Measurements from ENCODE around the gene VAPB.

Gene VAPB

GRCh38 chr20:58453391-58453790 is 64.4 kb downstream of the VAPB start:
- no peaks in the 10 kb centered on the region for H3K27me3 ChIP-seq (ENCODE audit: insufficient read depth, low read length)
- H3K4me1 ChIP-seq (ENCODE audit: insufficient read depth, low read length), result peaks cover 10% of the 10 kb centered on the region; the same call in 1 of the 2 replicates
- no peaks in the 10 kb centered on the region for H3K9me3 ChIP-seq (ENCODE audit: insufficient read depth, low read depth, low read length)
- no peak overlapping the region for H3K27ac ChIP-seq (ENCODE audit: low read length)
- 0 out of 2 replicates have a peak overlapping the region, but pooled peaks have one; percentile 11 for H3K4me3 ChIP-seq (ENCODE audit: low read length)
- peak overlapping the region; percentile 28; the same call in 1 of the 2 replicates for H3K9ac ChIP-seq (ENCODE audit: low read depth, low read length)
- H3K36me3 ChIP-seq (ENCODE audit: insufficient read depth, low read depth, low read length), result peaks cover 4% of the 10 kb centered on the region; the same call in 1 of the 2 replicates

GRCh38 chr20:58454460-58454859 is 65.4 kb downstream of the VAPB start:
- peaks cover 10% of the 10 kb centered on the region; the same call in 1 of the 2 replicates for H3K4me1 ChIP-seq (ENCODE audit: insufficient read depth, low read length)
- no peaks in the 10 kb centered on the region for H3K27me3 ChIP-seq (ENCODE audit: insufficient read depth, low read length)
- H3K27ac ChIP-seq (ENCODE audit: low read length), result no peak overlapping the region
- H3K9me3 ChIP-seq (ENCODE audit: insufficient read depth, low read depth, low read length), result no peaks in the 10 kb centered on the region
- H3K4me3 ChIP-seq (ENCODE audit: low read length), result no peak overlapping the region
- no peak overlapping the region for H3K9ac ChIP-seq (ENCODE audit: low read depth, low read length)
- H3K36me3 ChIP-seq (ENCODE audit: insufficient read depth, low read depth, low read length), result no peaks in the 10 kb centered on the region

DNA sequence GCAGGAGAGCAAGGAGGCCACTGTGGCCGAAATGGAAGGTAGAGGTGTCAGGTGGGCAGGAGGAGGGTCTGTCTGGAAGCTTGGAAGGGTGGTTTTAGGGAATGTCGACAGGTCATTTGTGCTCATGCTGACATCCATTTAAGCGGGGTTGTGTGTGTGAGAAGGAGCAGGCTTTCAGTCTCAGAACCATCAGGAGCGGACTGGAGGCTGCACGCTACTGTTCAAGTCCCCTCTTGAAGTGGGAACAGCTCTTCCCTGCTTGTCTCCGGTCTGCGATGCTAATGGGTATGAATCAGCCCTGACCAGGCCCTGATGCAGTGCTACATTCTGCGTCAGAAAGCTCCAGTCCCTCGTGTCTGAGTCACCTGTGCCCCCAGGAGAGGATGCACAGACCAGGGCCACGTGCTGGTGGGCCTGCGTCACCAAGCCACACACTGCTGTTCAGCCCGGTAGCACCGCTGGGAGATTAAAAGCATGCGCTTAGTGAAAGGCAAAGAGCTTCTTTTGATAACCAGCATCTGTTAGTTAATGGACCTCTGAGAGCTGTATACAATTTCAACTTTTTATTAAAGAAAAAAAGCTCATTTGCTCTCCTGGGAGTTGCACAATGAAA is 68.2 kb downstream of the VAPB start:
- Histone ChIP-seq H3K27ac (ENCODE audit: low read length) (no peak overlapping the region), H3K4me1 (ENCODE audit: insufficient read depth, low read length) (peaks cover 10% of the 10 kb centered on the region; the same call in 1 of the 2 replicates), H3K27me3 (ENCODE audit: insufficient read depth, low read length) (no peaks in the 10 kb centered on the region), H3K4me3 (ENCODE audit: low read length) (no peak overlapping the region), H3K9ac (ENCODE audit: low read depth, low read length) (no peak overlapping the region), H3K36me3 (ENCODE audit: insufficient read depth, low read depth, low read length) (no peaks in the 10 kb centered on the region), H3K9me3 (ENCODE audit: insufficient read depth, low read depth, low read length) (no peaks in the 10 kb centered on the region)

DNA sequence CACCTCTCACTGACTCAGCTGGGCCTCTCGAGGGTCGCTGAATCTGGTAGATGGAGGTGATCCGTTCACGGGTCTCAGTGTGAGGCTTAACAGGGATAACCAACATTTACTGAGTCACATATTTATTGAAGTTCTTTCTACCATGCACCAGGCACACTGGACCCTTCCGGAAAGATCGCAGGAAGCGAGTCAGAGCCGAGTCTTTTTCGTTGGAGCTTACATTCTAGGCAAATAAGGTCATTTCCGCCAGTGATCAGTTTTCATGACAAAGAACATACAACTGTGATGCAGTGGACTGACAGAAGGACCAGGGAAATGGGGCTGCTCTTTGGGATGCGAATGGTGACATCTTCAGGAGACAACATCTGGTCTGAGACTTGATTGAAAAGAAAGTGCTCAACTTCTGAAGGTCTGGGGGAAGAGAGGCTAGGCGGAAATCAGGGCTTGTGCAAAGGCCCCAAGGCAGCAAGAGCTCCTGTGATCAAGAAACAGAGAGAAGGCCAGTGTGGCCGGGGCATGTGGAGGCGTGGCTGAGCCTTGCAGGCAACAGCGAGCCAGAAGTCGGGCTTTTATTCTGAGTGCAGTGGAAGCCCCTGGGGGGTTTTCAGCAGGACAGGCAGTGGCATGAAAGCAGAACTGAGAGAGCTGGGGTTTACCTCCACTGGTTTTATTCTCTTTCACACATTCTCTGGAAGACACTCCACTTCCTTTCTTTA is 69.5 kb downstream of the VAPB start:
- Histone ChIP-seq H3K27ac (ENCODE audit: low read length) (no peak overlapping the region), H3K9ac (ENCODE audit: low read depth, low read length) (no peak overlapping the region), H3K9me3 (ENCODE audit: insufficient read depth, low read depth, low read length) (no peaks in the 10 kb centered on the region), H3K4me1 (ENCODE audit: insufficient read depth, low read length) (no peaks in the 10 kb centered on the region; the same call in 1 of the 2 replicates), H3K27me3 (ENCODE audit: insufficient read depth, low read length) (no peaks in the 10 kb centered on the region), H3K4me3 (ENCODE audit: low read length) (no peak overlapping the region), H3K36me3 (ENCODE audit: insufficient read depth, low read depth, low read length) (no peaks in the 10 kb centered on the region)

GRCh38 chr20:58459058-58459750 is 70.2 kb downstream of the VAPB start:
- Histone ChIP-seq H3K4me1 (ENCODE audit: insufficient read depth, low read length) (no peaks in the 10 kb centered on the region), H3K36me3 (ENCODE audit: insufficient read depth, low read depth, low read length) (no peaks in the 10 kb centered on the region), H3K27me3 (ENCODE audit: insufficient read depth, low read length) (no peaks in the 10 kb centered on the region), H3K9ac (ENCODE audit: low read depth, low read length) (no peak overlapping the region), H3K4me3 (ENCODE audit: low read length) (no peak overlapping the region), H3K9me3 (ENCODE audit: insufficient read depth, low read depth, low read length) (no peaks in the 10 kb centered on the region), H3K27ac (ENCODE audit: low read length) (no peak overlapping the region)

- H3K4me3 ChIP-seq (ENCODE audit: low read length), result no peak overlapping the region
- H3K9me3 ChIP-seq (ENCODE audit: insufficient read depth, low read depth, low read length), result no peaks in the 10 kb centered on the region
- H3K9ac ChIP-seq (ENCODE audit: low read depth, low read length), result no peak overlapping the region
- no peaks in the 10 kb centered on the region for H3K36me3 ChIP-seq (ENCODE audit: insufficient read depth, low read depth, low read length)
- no peak overlapping the region for H3K27ac ChIP-seq (ENCODE audit: low read length)
- H3K27me3 ChIP-seq (ENCODE audit: insufficient read depth, low read length), result no peaks in the 10 kb centered on the region
- no peaks in the 10 kb centered on the region for H3K4me1 ChIP-seq (ENCODE audit: insufficient read depth, low read length)
Measured at GRCh38 chr20:58461104-58461503, 72.1 kb downstream of the VAPB start.

DNA sequence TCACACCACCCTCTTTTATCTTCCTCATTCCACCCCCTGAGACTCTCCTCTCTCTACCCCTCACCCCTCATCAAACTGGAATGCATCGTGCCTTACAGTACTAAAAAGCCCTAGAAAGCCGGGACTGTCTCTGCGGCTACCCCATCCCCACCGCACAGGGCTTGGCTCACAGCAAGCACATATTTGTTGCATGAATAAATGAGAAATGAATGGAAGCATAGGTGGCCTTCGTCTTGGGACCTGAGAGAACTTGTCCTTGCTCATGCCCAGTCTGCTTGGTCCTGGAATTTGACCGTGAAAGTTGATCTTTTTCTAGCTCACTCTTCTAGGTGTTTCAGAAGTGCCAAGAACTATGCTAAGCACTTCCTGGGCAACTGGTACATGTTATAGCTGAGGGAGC is 72.9 kb downstream of the VAPB start:
- Histone ChIP-seq H3K27ac (ENCODE audit: low read length) (no peak overlapping the region), H3K9ac (ENCODE audit: low read depth, low read length) (no peak overlapping the region), H3K36me3 (ENCODE audit: insufficient read depth, low read depth, low read length) (no peaks in the 10 kb centered on the region), H3K27me3 (ENCODE audit: insufficient read depth, low read length) (no peaks in the 10 kb centered on the region), H3K4me3 (ENCODE audit: low read length) (no peak overlapping the region), H3K4me1 (ENCODE audit: insufficient read depth, low read length) (no peaks in the 10 kb centered on the region), H3K9me3 (ENCODE audit: insufficient read depth, low read depth, low read length) (no peaks in the 10 kb centered on the region)

- Histone ChIP-seq H3K9ac (ENCODE audit: low read depth, low read length) (no peak overlapping the region), H3K36me3 (ENCODE audit: insufficient read depth, low read depth, low read length) (no peaks in the 10 kb centered on the region), H3K4me1 (ENCODE audit: insufficient read depth, low read length) (no peaks in the 10 kb centered on the region), H3K4me3 (ENCODE audit: low read length) (no peak overlapping the region), H3K9me3 (ENCODE audit: insufficient read depth, low read depth, low read length) (no peaks in the 10 kb centered on the region), H3K27me3 (ENCODE audit: insufficient read depth, low read length) (no peaks in the 10 kb centered on the region), H3K27ac (ENCODE audit: low read length) (no peak overlapping the region)
Measured at GRCh38 chr20:58463256-58463655, 74.2 kb downstream of the VAPB start.

- Histone ChIP-seq H3K9ac (ENCODE audit: low read depth, low read length) (no peak overlapping the region), H3K4me1 (ENCODE audit: insufficient read depth, low read length) (no peaks in the 10 kb centered on the region), H3K36me3 (ENCODE audit: insufficient read depth, low read depth, low read length) (no peaks in the 10 kb centered on the region), H3K4me3 (ENCODE audit: low read length) (no peak overlapping the region), H3K27ac (ENCODE audit: low read length) (no peak overlapping the region), H3K9me3 (ENCODE audit: insufficient read depth, low read depth, low read length) (no peaks in the 10 kb centered on the region), H3K27me3 (ENCODE audit: insufficient read depth, low read length) (no peaks in the 10 kb centered on the region)
Measured at GRCh38 chr20:58464838-58465237, 75.8 kb downstream of the VAPB start.

DNA sequence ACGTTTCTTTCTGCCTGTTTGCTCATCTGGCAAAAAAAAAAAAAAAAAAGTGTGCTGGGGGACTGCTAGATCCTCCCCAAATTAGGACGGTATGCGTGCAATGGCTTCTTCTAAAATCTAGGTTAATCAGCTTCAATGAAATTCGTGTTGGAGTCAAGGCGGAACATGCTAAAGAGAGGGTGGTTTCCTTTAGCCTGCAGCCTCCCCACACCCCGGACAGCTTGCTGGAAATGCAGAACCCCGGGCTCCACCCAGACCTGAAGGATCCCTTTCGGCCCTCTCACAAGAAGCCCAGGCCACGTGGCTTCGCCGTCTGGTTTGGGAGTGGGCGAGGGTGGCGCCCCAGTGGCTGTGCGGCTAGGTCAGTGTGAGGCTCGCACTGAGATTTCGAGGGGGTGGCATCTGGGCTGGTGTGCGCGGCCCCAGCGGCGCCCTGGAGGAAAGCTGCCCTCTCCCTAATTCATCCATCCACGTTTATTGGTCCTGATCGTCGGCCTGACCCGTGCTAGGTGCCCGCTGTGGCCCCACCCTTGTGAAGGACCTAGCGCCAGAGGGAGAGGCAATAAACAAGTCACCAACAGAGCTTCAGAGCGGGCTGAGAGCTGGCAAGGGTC is 77.2 kb downstream of the VAPB start:
- Histone ChIP-seq H3K27ac (ENCODE audit: low read length) (no peak overlapping the region), H3K36me3 (ENCODE audit: insufficient read depth, low read depth, low read length) (no peaks in the 10 kb centered on the region), H3K27me3 (ENCODE audit: insufficient read depth, low read length) (no peaks in the 10 kb centered on the region), H3K9me3 (ENCODE audit: insufficient read depth, low read depth, low read length) (no peaks in the 10 kb centered on the region), H3K9ac (ENCODE audit: low read depth, low read length) (no peak overlapping the region), H3K4me3 (ENCODE audit: low read length) (no peak overlapping the region), H3K4me1 (ENCODE audit: insufficient read depth, low read length) (no peaks in the 10 kb centered on the region)

DNA sequence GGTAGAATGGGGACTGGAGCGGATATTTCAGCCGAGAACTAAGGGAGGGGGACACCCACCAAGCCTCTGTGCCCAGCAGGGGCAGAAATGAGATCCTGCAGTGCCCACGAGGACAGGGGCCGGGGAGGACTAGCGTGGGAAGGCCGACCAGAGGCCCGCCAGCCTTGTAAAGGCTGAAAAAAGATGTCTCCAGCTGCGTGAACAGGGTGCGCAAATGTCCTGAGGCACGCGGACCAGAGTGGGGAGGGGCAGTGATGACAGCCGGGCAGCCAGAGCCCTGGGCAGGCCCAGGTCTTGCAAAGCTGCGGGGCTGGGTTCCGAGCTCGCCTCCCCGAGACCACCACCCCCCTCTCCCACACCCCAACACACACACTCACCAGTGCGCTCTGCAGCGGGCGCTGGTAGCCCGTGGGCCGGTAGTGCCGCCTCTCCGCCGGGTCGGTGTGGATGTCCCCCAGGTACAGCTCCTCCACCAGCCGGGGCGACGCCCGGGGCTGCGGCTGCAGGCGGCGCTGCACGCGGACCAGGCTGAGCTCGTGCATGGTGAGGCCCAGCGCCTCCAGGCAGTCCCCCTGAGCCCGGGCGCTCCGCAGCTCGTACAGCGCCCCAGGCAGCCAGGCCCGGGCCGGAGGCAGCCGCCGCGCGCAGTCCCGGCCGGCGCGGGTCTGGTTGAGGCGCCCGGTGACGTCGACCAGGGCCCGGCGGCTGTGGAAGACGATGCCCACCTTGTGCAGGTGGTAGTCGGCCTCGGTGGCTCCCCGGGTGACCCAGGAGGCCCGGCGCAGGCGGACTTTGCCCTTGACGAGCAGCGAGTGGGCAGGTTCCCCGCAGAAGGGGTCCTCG is 77.9 kb downstream of the VAPB start:
- H3K27me3 ChIP-seq (ENCODE audit: insufficient read depth, low read length), result no peaks in the 10 kb centered on the region
- no peaks in the 10 kb centered on the region for H3K4me1 ChIP-seq (ENCODE audit: insufficient read depth, low read length)
- H3K27ac ChIP-seq (ENCODE audit: low read length), result no peak overlapping the region
- no peaks in the 10 kb centered on the region for H3K36me3 ChIP-seq (ENCODE audit: insufficient read depth, low read depth, low read length)
- H3K9me3 ChIP-seq (ENCODE audit: insufficient read depth, low read depth, low read length), result no peaks in the 10 kb centered on the region
- no peak overlapping the region for H3K4me3 ChIP-seq (ENCODE audit: low read length)
- no peak overlapping the region for H3K9ac ChIP-seq (ENCODE audit: low read depth, low read length)
